Measurements from ENCODE around the gene CD34. TPM values are rescaled to one million over a fixed set of nuclear protein-coding genes. Genes with fewer than 3 reads are reported as not detected.

CD34 gene
- total RNA-seq, 6 experiments from 2014 or later = 0.31 to 0.60 (median 0.52) TPM

- Mint-ChIP-seq H3K4me1 (ENCODE audit: low read depth) (peaks cover 30% of the 10 kb centered on the region), H3K36me3 (ENCODE audit: low read depth) (peaks cover 13% of the 10 kb centered on the region), H3K4me3 (no peak overlapping the region), H3K27ac (no peak overlapping the region), H3K27me3 (ENCODE audit: insufficient read depth) (no peaks in the 10 kb centered on the region; the same call in 1 of the 2 replicates), H3K9me3 (no peaks in the 10 kb centered on the region)
- no peak for DNase-seq
- TF ChIP-seq, protein P1, sequence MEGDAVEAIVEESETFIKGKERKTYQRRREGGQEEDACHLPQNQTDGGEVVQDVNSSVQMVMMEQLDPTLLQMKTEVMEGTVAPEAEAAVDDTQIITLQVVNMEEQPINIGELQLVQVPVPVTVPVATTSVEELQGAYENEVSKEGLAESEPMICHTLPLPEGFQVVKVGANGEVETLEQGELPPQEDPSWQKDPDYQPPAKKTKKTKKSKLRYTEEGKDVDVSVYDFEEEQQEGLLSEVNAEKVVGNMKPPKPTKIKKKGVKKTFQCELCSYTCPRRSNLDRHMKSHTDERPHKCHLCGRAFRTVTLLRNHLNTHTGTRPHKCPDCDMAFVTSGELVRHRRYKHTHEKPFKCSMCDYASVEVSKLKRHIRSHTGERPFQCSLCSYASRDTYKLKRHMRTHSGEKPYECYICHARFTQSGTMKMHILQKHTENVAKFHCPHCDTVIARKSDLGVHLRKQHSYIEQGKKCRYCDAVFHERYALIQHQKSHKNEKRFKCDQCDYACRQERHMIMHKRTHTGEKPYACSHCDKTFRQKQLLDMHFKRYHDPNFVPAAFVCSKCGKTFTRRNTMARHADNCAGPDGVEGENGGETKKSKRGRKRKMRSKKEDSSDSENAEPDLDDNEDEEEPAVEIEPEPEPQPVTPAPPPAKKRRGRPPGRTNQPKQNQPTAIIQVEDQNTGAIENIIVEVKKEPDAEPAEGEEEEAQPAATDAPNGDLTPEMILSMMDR (IDR thresholded peaks at IDR 0.05) = no peak
Measured at GRCh38 chr1:207856276-207857023, 54.5 kb downstream of the CD34 start.

- Mint-ChIP-seq H3K27ac (no peak overlapping the region), H3K4me1 (ENCODE audit: low read depth) (peaks cover 53% of the 10 kb centered on the region), H3K36me3 (ENCODE audit: low read depth) (peaks cover 31% of the 10 kb centered on the region), H3K27me3 (ENCODE audit: insufficient read depth) (no peaks in the 10 kb centered on the region; the same call in none of the 2 replicates), H3K4me3 (no peak overlapping the region), H3K9me3 (no peaks in the 10 kb centered on the region)
- TF ChIP-seq, protein P1 (IDR thresholded peaks at IDR 0.05) = no peak
- no peak for DNase-seq
Measured at GRCh38 chr1:207854001-207854400, 56.9 kb downstream of the CD34 start.

GRCh38 chr1:207853372-207853757 is 57.6 kb downstream of the CD34 start:
- TF ChIP-seq, protein P1 (IDR thresholded peaks at IDR 0.05) = no peak
- Mint-ChIP-seq H3K27me3 (ENCODE audit: insufficient read depth) (no peaks in the 10 kb centered on the region; the same call in none of the 2 replicates), H3K27ac (no peak overlapping the region), H3K4me1 (ENCODE audit: low read depth) (peaks cover 59% of the 10 kb centered on the region), H3K4me3 (no peak overlapping the region), H3K36me3 (ENCODE audit: low read depth) (peaks cover 31% of the 10 kb centered on the region), H3K9me3 (no peaks in the 10 kb centered on the region)
- no peak for DNase-seq

DNA sequence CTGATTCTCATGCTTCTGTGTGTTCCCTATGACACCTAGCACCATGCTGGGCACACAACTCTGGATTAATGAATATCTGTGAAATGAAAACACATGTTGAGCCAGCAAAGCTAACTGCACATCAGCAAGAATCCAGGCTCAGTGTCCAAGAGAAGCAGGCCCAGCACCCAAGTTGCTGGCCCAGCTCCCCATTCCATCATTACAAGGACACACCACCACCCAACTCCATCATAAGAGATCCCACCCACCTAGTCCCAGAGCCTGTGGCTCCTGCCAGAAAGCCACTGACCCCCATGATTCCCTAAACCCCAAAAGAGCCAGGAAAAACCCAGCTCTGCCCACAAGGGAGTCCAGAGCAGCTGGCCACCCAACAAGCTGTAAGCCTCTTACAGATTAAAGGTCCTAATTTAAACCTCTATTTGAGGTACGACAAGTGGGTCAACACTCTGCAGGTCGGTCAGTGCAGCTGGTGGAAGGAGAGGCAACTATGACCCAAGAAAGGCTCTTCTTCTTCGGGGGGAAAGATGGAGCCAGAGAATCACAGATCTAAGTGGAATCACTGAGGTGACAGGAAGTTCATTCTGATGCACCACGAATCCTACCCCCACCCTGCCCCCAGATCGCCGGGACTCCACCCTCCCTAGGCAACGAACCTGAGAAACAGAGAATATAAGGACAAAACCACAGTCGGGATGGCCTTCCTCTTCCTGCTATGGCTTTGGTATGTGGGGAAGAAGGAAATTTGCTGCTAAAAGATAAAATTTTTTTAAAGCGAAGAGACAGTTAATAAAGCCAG is 58.2 kb downstream of the CD34 start:
- no peaks in the 10 kb centered on the region for H3K9me3 Mint-ChIP-seq
- no peaks in the 10 kb centered on the region; the same call in none of the 2 replicates for H3K27me3 Mint-ChIP-seq (ENCODE audit: insufficient read depth)
- H3K4me1 Mint-ChIP-seq (ENCODE audit: low read depth) = peaks cover 65% of the 10 kb centered on the region
- TF ChIP-seq, protein P1 (IDR thresholded peaks at IDR 0.05) = no peak
- no peak overlapping the region for H3K4me3 Mint-ChIP-seq
- no peak overlapping the region for H3K27ac Mint-ChIP-seq
- peaks cover 37% of the 10 kb centered on the region for H3K36me3 Mint-ChIP-seq (ENCODE audit: low read depth)
- no peak for DNase-seq

DNA sequence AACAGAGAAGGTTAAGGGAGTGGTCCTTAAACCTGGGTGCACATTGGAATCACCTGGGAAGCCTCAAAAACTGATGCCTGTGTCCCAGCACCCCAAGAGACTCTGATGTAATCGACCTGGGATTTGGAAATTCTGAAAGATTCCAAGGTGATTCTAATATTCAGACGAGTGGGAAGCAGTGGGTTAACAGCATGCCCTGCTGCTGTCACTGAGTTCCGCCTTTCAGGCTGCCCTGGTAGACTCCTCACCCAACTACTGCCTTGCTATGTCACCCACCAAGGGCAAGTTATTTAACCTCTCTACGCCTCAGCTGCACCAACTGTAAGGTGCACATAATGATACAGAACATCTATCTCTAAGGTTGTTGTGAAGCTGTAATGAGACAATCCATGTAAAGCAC is 59.2 kb downstream of the CD34 start:
- H3K27ac Mint-ChIP-seq = no peak overlapping the region
- TF ChIP-seq, protein P1 (IDR thresholded peaks at IDR 0.05) = no peak
- peaks cover 66% of the 10 kb centered on the region for H3K4me1 Mint-ChIP-seq (ENCODE audit: low read depth)
- no peak for DNase-seq
- peaks cover 37% of the 10 kb centered on the region for H3K36me3 Mint-ChIP-seq (ENCODE audit: low read depth)
- no peaks in the 10 kb centered on the region for H3K9me3 Mint-ChIP-seq
- H3K27me3 Mint-ChIP-seq (ENCODE audit: insufficient read depth) = no peaks in the 10 kb centered on the region; the same call in none of the 2 replicates
- H3K4me3 Mint-ChIP-seq = no peak overlapping the region
